DMS153 treated with DMSO at 0.1 percent for 48 hours (cell line): Measurements from ENCODE around the gene CRIP3.
"Not testable (repeated sequence)": the region's sequence is repeated elsewhere in the genome, so short reads cannot be mapped to it uniquely, and the experiment has no call there.

Source experiments
- DNase-seq: peaks from one replicate; lab custom pipeline; 2025; ENCODE audit not compliant: unreplicated experiment; lab: John Stamatoyannopoulos, UW

The CRIP3 gene

GRCh38 chr6:43308101-43308989, at the start of gene CRIP3:
Gene CRIP3, minus strand, starts transcription at chr6:43308826. Its CDS starts 34 bp downstream, at chr6:43308792.
- peak; percentile 88 for DNase-seq

GRCh38 chr6:43355862-43356590, 47.4 kb upstream of the CRIP3 start:
- no peak for DNase-seq

GRCh38 chr6:43351951-43352350, 43.3 kb upstream of the CRIP3 start:
- DNase-seq: not testable (repeated sequence)

GRCh38 chr6:43347444-43347843, 38.8 kb upstream of the CRIP3 start:
- DNase-seq: no peak

GRCh38 chr6:43347021-43347420, 38.4 kb upstream of the CRIP3 start:
- no peak for DNase-seq

GRCh38 chr6:43346243-43346642, 37.6 kb upstream of the CRIP3 start:
- DNase-seq: not testable (repeated sequence)

GRCh38 chr6:43339168-43339567, 30.5 kb upstream of the CRIP3 start:
- no peak for DNase-seq

GRCh38 chr6:43338243-43338642, 29.6 kb upstream of the CRIP3 start:
- no peak for DNase-seq

GRCh38 chr6:43336382-43336781, 27.8 kb upstream of the CRIP3 start:
- DNase-seq: no peak

- DNase-seq: peak; percentile 72
These were observed 26.8 kb upstream of the CRIP3 start for GRCh38 chr6:43335469-43335868.

GRCh38 chr6:43334466-43335095, 26.0 kb upstream of the CRIP3 start:
- no peak for DNase-seq

GRCh38 chr6:43331891-43332290, 23.3 kb upstream of the CRIP3 start:
- no peak for DNase-seq

GRCh38 chr6:43331470-43331869, 22.8 kb upstream of the CRIP3 start:
- no peak for DNase-seq

- DNase-seq: no peak
These were observed 19.9 kb upstream of the CRIP3 start for GRCh38 chr6:43328528-43328927.

GRCh38 chr6:43325876-43326275, 17.2 kb upstream of the CRIP3 start:
- DNase-seq: no peak

GRCh38 chr6:43318011-43318410, 9.4 kb upstream of the CRIP3 start:
- no peak for DNase-seq

GRCh38 chr6:43313813-43314212, 5.2 kb upstream of the CRIP3 start:
- DNase-seq: no peak

- DNase-seq: no peak
These were observed 3.0 kb upstream of the CRIP3 start for GRCh38 chr6:43311666-43312065.

GRCh38 chr6:43310624-43311023, 2.0 kb upstream of the CRIP3 start:
- DNase-seq: no peak

- DNase-seq: no peak
These were observed 1.5 kb upstream of the CRIP3 start for GRCh38 chr6:43310134-43310533.

- DNase-seq: no peak
These were observed 408 bp upstream of the CRIP3 start for GRCh38 chr6:43308990-43309477.
